ENCODE results near the gene ITGAL.

- no peak for TF ChIP-seq EZH2 (IDR thresholded peaks at IDR 0.05; ENCODE audit: borderline replicate concordance)
- TF ChIP-seq CTCF (IDR thresholded peaks at IDR 0.05; ENCODE audit: poor library complexity), result no peak
Observed at GRCh38 chr16:30443631-30444030, 28.9 kb upstream of the ITGAL start.

All from hepatocyte (in vitro differentiated cells).